HepG2 (cell line): ENCODE results near the gene MTHFD1L.
"Not testable (repeated sequence)": the region's sequence is repeated elsewhere in the genome, so short reads cannot be mapped to it uniquely, and the experiment has no call there.

Experiments used
- CENPBD1 ChIP-seq: sonication (generic); formaldehyde crosslinking; IDR thresholded peaks from 2 replicates; pipeline ENCODE4 v1.8.0; 2022; ENCODE audit warnings: missing genetic modification reagents, low read depth, mild to moderate bottlenecking, borderline replicate concordance
- CTCF ChIP-seq: sonication (generic); formaldehyde crosslinking; IDR thresholded peaks from 2 replicates; pipeline ENCODE4 v1.5.0; 2020; ENCODE audit warnings: mild to moderate bottlenecking, missing genetic modification reagents, moderate library complexity
- ELF1 ChIP-seq: sonication (generic); formaldehyde crosslinking; IDR thresholded peaks from 2 replicates; pipeline ENCODE4 v1.4.0; 2020; ENCODE audit warnings: missing genetic modification reagents
- EP300 ChIP-seq, 3 experiments: sonication (generic) in 1 of 3; formaldehyde crosslinking in 1 of 3; IDR thresholded peaks; 2 replicates each; pipeline versions ENCODE4 v1.5.1 to v1.6.1; 2011 to 2020; ENCODE audit warnings: low read depth in 2 of 3, low read length in 2 of 3, borderline replicate concordance in 1 of 3, improper control_type of control experiment in 1 of 3, mild to moderate bottlenecking in 1 of 3, missing genetic modification reagents in 1 of 3, moderate library complexity in 1 of 3
- RBFOX2 ChIP-seq: fragments of 200-400 bp; formaldehyde crosslinking; IDR thresholded peaks from 2 replicates; pipeline ENCODE4 v1.6.1; 2017; ENCODE audit warnings: low read depth, mild to moderate bottlenecking, low read length
- SNAPC5 ChIP-seq: sonication (generic); formaldehyde crosslinking; IDR thresholded peaks from 2 replicates; pipeline ENCODE4 v1.8.1; 2023; ENCODE audit warnings: mild to moderate bottlenecking, missing genetic modification reagents, borderline replicate concordance
- SP5 ChIP-seq: IDR thresholded peaks from 2 replicates; pipeline ENCODE4 v1.6.1; 2016; ENCODE audit warnings: low read depth, borderline replicate concordance
- ZNF20 ChIP-seq: sonication (generic); formaldehyde crosslinking; IDR thresholded peaks from 2 replicates; pipeline ENCODE4 v1.4.0; 2020; ENCODE audit warnings: mild to moderate bottlenecking, moderate library complexity, missing genetic modification reagents
- ZNF652 ChIP-seq: IDR thresholded peaks from 2 replicates; pipeline ENCODE4 v1.6.1; 2016; ENCODE audit warnings: low read depth, borderline replicate concordance

- TF ChIP-seq RBFOX2; ELF1; CTCF (CRISPR knock-in tag); CENPBD1 (CRISPR knock-in tag); SNAPC5; ZNF20 (CRISPR knock-in tag); EP300 (IDR thresholded peaks at IDR 0.05; ENCODE audit: low read depth in 2 of 2, low read length in 2 of 2); EP300 (CRISPR knock-in tag; IDR thresholded peaks at IDR 0.05; ENCODE audit: borderline replicate concordance); SP5; ZNF652 (CRISPR knock-in tag): not testable (repeated sequence)
Observed at GRCh38 chr6:150855171-150855570, 10.3 kb upstream of the MTHFD1L start.
